ENCODE measurements around the gene HACL1.

Gene HACL1

DNA sequence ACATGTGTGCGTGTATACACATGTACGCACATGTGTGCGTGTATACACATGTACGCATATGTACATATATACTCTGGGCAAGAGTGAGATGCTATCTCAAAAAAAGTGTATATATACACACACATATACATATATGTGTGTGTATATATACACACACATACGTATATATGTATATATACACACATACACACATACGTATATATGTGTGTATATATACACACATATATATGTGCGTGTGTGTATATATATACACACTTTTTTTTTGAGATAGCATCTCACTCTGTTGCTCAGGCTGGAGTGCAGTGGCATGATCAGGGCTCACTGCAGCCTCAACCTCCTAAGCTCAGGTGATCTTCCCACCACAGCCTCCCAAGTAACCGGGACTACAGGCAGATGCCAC lies 8.4 kb downstream of the HACL1 start:
- no peaks in the 10 kb centered on the region for H3K4me1 ChIP-seq (ENCODE audit: insufficient read depth, insufficient read length)
- no peak overlapping the region for H3K4me3 ChIP-seq (ENCODE audit: insufficient read length, low read depth)
- H3K36me3 ChIP-seq (ENCODE audit: insufficient read depth, insufficient read length, low read length), result peaks cover 52% of the 10 kb centered on the region
- H3K27me3 ChIP-seq (ENCODE audit: insufficient read depth, insufficient read length), result no peaks in the 10 kb centered on the region
- H3K9me3 ChIP-seq (ENCODE audit: insufficient read depth, low read length), result no peaks in the 10 kb centered on the region; the same call in 1 of the 2 replicates
- no peak overlapping the region for H3K9ac ChIP-seq (ENCODE audit: insufficient read length, low read depth)
- TF ChIP-seq SUZ12 (IDR thresholded peaks at IDR 0.05; ENCODE audit: extremely low read depth, insufficient read depth, insufficient read length) (no peak), ZNF274 (IDR thresholded peaks at IDR 0.05; ENCODE audit: low read depth, low read length) (no peak), YY1 (IDR thresholded peaks at IDR 0.05; ENCODE audit: insufficient read depth, insufficient read length) (no peak)
- DNase-seq (ENCODE audit: low read depth, low spot score), result no peak

DNA sequence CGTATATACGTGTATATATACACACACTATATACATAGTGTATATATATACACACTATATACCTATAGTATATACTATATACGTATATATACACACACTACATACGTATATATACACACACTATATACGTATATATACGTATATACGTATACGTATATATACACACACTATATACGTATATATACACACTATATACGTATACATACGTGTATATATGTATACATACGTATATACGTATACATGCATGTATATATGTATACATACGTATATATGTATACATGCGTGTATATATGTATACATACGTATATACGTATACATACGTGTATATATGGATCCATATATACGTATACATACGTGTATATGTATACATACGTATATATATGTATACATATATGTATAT lies 9.4 kb downstream of the HACL1 start:
- H3K36me3 ChIP-seq (ENCODE audit: insufficient read depth, insufficient read length, low read length), result peaks cover 45% of the 10 kb centered on the region
- no peak for DNase-seq (ENCODE audit: low read depth, low spot score)
- H3K9me3 ChIP-seq (ENCODE audit: insufficient read depth, low read length), result no peaks in the 10 kb centered on the region; the same call in 1 of the 2 replicates
- H3K27me3 ChIP-seq (ENCODE audit: insufficient read depth, insufficient read length), result no peaks in the 10 kb centered on the region
- H3K9ac ChIP-seq (ENCODE audit: insufficient read length, low read depth), result no peak overlapping the region
- no peak overlapping the region for H3K4me3 ChIP-seq (ENCODE audit: insufficient read length, low read depth)
- TF ChIP-seq SUZ12 (IDR thresholded peaks at IDR 0.05; ENCODE audit: extremely low read depth, insufficient read depth, insufficient read length) (no peak), YY1 (IDR thresholded peaks at IDR 0.05; ENCODE audit: insufficient read depth, insufficient read length) (no peak), ZNF274 (IDR thresholded peaks at IDR 0.05; ENCODE audit: low read depth, low read length) (no peak)
- no peaks in the 10 kb centered on the region for H3K4me1 ChIP-seq (ENCODE audit: insufficient read depth, insufficient read length)

DNA sequence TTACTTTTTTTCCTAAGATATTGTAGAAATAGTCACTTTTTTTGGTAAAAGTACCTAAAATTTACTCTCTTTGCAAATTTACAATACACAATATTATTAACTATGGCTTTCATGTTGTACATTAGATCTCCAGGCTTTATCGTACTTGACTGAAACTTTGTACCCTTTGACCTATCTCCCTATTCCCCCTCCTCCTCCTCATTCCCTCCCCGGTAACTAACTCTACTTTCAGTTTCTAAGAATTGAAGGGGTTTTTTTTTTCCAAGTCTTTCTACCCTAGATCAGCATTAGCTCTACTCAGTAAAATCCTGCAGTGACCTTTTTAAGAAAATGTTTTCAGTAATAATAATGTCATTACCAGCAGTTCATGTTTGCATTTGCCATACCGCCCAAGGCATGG lies 10.1 kb downstream of the HACL1 start:
- TF ChIP-seq YY1 (IDR thresholded peaks at IDR 0.05; ENCODE audit: insufficient read depth, insufficient read length) (no peak), ZNF274 (IDR thresholded peaks at IDR 0.05; ENCODE audit: low read depth, low read length) (no peak), SUZ12 (IDR thresholded peaks at IDR 0.05; ENCODE audit: extremely low read depth, insufficient read depth, insufficient read length) (no peak)
- DNase-seq (ENCODE audit: low read depth, low spot score), result no peak
- Histone ChIP-seq H3K27me3 (ENCODE audit: insufficient read depth, insufficient read length) (no peaks in the 10 kb centered on the region), H3K4me3 (ENCODE audit: insufficient read length, low read depth) (no peak overlapping the region), H3K9me3 (ENCODE audit: insufficient read depth, low read length) (no peaks in the 10 kb centered on the region; the same call in 1 of the 2 replicates), H3K4me1 (ENCODE audit: insufficient read depth, insufficient read length) (no peaks in the 10 kb centered on the region), H3K9ac (ENCODE audit: insufficient read length, low read depth) (no peak overlapping the region), H3K36me3 (ENCODE audit: insufficient read depth, insufficient read length, low read length) (peaks cover 44% of the 10 kb centered on the region)

DNA sequence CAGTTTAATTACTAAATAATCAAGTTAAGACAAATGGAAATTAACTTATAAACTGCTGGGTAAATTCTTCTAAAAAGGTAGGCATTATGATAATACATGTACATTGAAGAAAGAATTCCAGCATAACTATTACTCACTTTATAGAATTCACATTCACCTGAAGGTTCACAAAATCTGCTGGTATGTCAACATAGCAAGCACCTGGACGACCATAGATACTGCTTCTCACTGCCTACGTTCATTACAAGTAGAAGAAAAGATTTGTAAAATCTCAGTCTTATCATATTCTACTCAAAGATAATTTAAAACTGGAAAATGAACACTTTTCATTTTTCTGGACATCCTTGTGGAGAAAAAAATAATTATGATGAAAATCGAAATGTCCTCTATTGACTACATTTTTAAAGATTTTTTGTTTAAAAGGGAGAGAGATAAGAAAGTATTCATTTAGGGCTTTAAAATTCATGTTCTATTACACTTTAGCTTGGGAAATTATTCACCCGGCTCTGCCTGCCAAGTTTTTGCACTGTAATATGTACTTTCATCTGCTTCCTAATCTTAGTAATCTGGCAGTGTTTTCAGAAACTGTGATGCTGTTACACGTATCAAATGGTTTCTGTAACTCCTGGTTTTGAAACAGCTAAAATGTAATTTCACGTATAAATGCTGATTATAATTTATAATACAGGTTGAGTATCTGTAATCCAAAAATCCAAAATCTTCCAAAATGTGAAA lies 16.1 kb downstream of the HACL1 start:
- H3K27me3 ChIP-seq (ENCODE audit: insufficient read depth, insufficient read length), result no peaks in the 10 kb centered on the region
- H3K4me1 ChIP-seq (ENCODE audit: insufficient read depth, insufficient read length), result no peaks in the 10 kb centered on the region
- H3K36me3 ChIP-seq (ENCODE audit: insufficient read depth, insufficient read length, low read length), result peaks cover 59% of the 10 kb centered on the region
- no peak overlapping the region for H3K4me3 ChIP-seq (ENCODE audit: insufficient read length, low read depth)
- no peaks in the 10 kb centered on the region for H3K9me3 ChIP-seq (ENCODE audit: insufficient read depth, low read length)
- TF ChIP-seq SUZ12 (IDR thresholded peaks at IDR 0.05; ENCODE audit: extremely low read depth, insufficient read depth, insufficient read length), result no peak
- TF ChIP-seq YY1 (IDR thresholded peaks at IDR 0.05; ENCODE audit: insufficient read depth, insufficient read length), result no peak
- TF ChIP-seq ZNF274 (IDR thresholded peaks at IDR 0.05; ENCODE audit: low read depth, low read length), result no peak
- no peak for DNase-seq (ENCODE audit: low read depth, low spot score)
- no peak overlapping the region for H3K9ac ChIP-seq (ENCODE audit: insufficient read length, low read depth)

DNA sequence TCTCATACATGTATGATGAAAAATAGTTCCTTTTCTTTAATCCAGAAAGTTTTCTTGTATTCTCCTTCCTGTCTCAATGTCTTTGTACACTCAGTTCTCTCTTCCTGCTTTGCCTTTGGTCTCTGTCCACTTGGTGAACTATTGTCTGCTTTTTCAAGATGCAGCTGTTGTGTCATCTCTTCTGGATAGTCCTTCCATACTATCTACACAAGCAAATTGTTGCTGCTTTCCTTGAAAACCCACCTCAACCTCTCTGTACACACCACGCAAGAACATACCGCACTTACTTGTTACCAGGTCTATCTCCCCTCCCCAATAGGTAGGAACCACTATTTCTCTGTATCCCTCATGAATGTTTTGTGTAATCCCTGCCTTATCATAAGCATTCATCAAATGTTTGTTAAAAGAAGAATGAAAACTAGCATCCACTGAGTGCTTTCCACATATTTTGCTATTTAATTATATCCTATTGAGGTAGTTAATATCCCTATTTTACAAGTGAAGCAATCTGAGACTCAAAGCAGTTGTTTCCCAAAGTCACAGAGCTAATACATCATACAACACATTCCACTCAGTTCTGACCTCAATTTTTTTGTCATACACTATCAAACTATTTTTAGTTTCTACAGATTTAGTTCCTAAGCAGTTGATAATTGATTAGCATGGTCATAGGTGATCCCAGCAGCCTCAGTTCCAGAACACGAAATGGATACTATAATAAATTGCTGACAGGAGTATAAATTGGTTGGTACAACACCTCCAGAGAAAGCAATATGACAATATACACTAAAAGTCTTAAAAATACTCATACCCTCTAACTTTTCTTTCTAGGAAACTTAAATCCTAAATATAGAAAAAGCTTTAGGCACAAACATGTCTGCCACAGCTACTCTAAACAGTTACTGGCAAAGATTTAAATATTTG lies 19.6 kb downstream of the HACL1 start:
- H3K36me3 ChIP-seq (ENCODE audit: insufficient read depth, insufficient read length, low read length), result peaks cover 62% of the 10 kb centered on the region
- TF ChIP-seq ZNF274 (IDR thresholded peaks at IDR 0.05; ENCODE audit: low read depth, low read length), result no peak
- TF ChIP-seq SUZ12 (IDR thresholded peaks at IDR 0.05; ENCODE audit: extremely low read depth, insufficient read depth, insufficient read length), result no peak
- no peak for TF ChIP-seq YY1 (IDR thresholded peaks at IDR 0.05; ENCODE audit: insufficient read depth, insufficient read length)

DNA sequence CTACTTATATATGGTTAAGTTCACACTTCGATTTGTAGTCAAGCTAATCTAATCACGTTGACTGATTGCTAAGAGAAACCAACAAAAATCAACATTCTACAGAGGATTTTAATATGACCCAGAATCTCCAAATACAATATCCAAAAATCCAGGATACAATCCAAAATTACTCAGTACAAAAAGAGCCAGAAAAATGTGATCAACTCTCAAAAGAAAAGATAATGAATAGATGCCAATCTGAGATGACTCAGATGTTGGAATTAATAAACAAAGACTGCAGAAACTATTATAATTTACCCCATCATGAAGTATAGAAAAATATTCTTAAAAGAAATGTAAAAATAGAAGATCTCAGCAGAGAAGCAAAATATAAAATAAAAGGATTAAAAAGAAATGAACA lies 22.3 kb downstream of the HACL1 start:
- no peaks in the 10 kb centered on the region for H3K27me3 ChIP-seq (ENCODE audit: insufficient read depth, insufficient read length)
- DNase-seq (ENCODE audit: low read depth, low spot score), result no peak
- H3K9me3 ChIP-seq (ENCODE audit: insufficient read depth, low read length), result no peaks in the 10 kb centered on the region
- H3K9ac ChIP-seq (ENCODE audit: insufficient read length, low read depth), result no peak overlapping the region
- H3K4me1 ChIP-seq (ENCODE audit: insufficient read depth, insufficient read length), result no peaks in the 10 kb centered on the region
- no peak overlapping the region for H3K4me3 ChIP-seq (ENCODE audit: insufficient read length, low read depth)
- peaks cover 42% of the 10 kb centered on the region for H3K36me3 ChIP-seq (ENCODE audit: insufficient read depth, insufficient read length, low read length)
- TF ChIP-seq ZNF274 (IDR thresholded peaks at IDR 0.05; ENCODE audit: low read depth, low read length) (no peak), SUZ12 (IDR thresholded peaks at IDR 0.05; ENCODE audit: extremely low read depth, insufficient read depth, insufficient read length) (no peak), YY1 (IDR thresholded peaks at IDR 0.05; ENCODE audit: insufficient read depth, insufficient read length) (no peak)

More for the DNA sequence above, 19.6 kb downstream of the HACL1 start:
- Histone ChIP-seq H3K4me3 (ENCODE audit: insufficient read length, low read depth) (no peak overlapping the region), H3K27me3 (ENCODE audit: insufficient read depth, insufficient read length) (no peaks in the 10 kb centered on the region), H3K9ac (ENCODE audit: insufficient read length, low read depth) (no peak overlapping the region), H3K4me1 (ENCODE audit: insufficient read depth, insufficient read length) (no peaks in the 10 kb centered on the region), H3K9me3 (ENCODE audit: insufficient read depth, low read length) (no peaks in the 10 kb centered on the region)
- DNase-seq (ENCODE audit: low read depth, low spot score), result no peak

Data from NT2/D1 (cell line).